ENCODE results near the gene VPS35. TPM values are rescaled to one million over a fixed set of nuclear protein-coding genes. Genes with fewer than 3 reads are reported as not detected.

VPS35 gene
- total RNA-seq, 6 experiments from 2014 or later, result 86.6 to 113 (median 100) TPM

- no peak overlapping the region for H3K4me3 Mint-ChIP-seq
- H3K9me3 Mint-ChIP-seq, result no peaks in the 10 kb centered on the region
- H3K27me3 Mint-ChIP-seq (ENCODE audit: insufficient read depth), result peaks cover 22% of the 10 kb centered on the region
- no peak overlapping the region for H3K27ac Mint-ChIP-seq
- TF ChIP-seq CTCF (IDR thresholded peaks at IDR 0.05), result no peak
- DNase-seq, result no peak
- H3K4me1 Mint-ChIP-seq (ENCODE audit: low read depth), result no peaks in the 10 kb centered on the region; the same call in 1 of the 2 replicates
- H3K36me3 Mint-ChIP-seq (ENCODE audit: low read depth), result no peaks in the 10 kb centered on the region
These were observed 42.9 kb upstream of the VPS35 start for GRCh38 chr16:46731691-46732555.

- Mint-ChIP-seq H3K9me3 (no peaks in the 10 kb centered on the region), H3K36me3 (ENCODE audit: low read depth) (no peaks in the 10 kb centered on the region), H3K4me3 (no peak overlapping the region), H3K27me3 (ENCODE audit: insufficient read depth) (peaks cover 24% of the 10 kb centered on the region), H3K27ac (no peak overlapping the region), H3K4me1 (ENCODE audit: low read depth) (no peaks in the 10 kb centered on the region; the same call in 1 of the 2 replicates)
- no peak for DNase-seq
- TF ChIP-seq CTCF (IDR thresholded peaks at IDR 0.05), result no peak
These were observed 42.1 kb upstream of the VPS35 start for GRCh38 chr16:46730801-46731690.

GRCh38 chr16:46730126-46730525 lies 41.1 kb upstream of the VPS35 start:
- Mint-ChIP-seq H3K4me3 (no peak overlapping the region), H3K27me3 (ENCODE audit: insufficient read depth) (peaks cover 22% of the 10 kb centered on the region), H3K27ac (no peak overlapping the region), H3K4me1 (ENCODE audit: low read depth) (no peaks in the 10 kb centered on the region; the same call in 1 of the 2 replicates), H3K36me3 (ENCODE audit: low read depth) (no peaks in the 10 kb centered on the region), H3K9me3 (peaks cover 2% of the 10 kb centered on the region; the same call in 1 of the 2 replicates)
- no peak for DNase-seq
- TF ChIP-seq CTCF (IDR thresholded peaks at IDR 0.05), result no peak

GRCh38 chr16:46729326-46729995 lies 40.5 kb upstream of the VPS35 start:
- peaks cover 19% of the 10 kb centered on the region for H3K27me3 Mint-ChIP-seq (ENCODE audit: insufficient read depth)
- H3K36me3 Mint-ChIP-seq (ENCODE audit: low read depth), result no peaks in the 10 kb centered on the region

More at GRCh38 chr16:46729326-46729995, 40.5 kb upstream of the VPS35 start:
- Mint-ChIP-seq H3K9me3 (peaks cover 5% of the 10 kb centered on the region; the same call in 1 of the 2 replicates), H3K4me3 (no peak overlapping the region), H3K4me1 (ENCODE audit: low read depth) (no peaks in the 10 kb centered on the region; the same call in 1 of the 2 replicates), H3K27ac (no peak overlapping the region)
- no peak for TF ChIP-seq CTCF (IDR thresholded peaks at IDR 0.05)
- no peak for DNase-seq

Data from HFFc6 (cell line).